UCSD-AML1 (cell line): ENCODE results near the gene RPS6KB2.
"Not testable (repeated sequence)": the region's sequence is repeated elsewhere in the genome, so short reads cannot be mapped to it uniquely, and the experiment has no call there.

Source experiments
- DNase-seq: peaks from one replicate; lab custom pipeline; 2025; ENCODE audit not compliant: unreplicated experiment; lab: John Stamatoyannopoulos, UW

RPS6KB2 gene

DNA sequence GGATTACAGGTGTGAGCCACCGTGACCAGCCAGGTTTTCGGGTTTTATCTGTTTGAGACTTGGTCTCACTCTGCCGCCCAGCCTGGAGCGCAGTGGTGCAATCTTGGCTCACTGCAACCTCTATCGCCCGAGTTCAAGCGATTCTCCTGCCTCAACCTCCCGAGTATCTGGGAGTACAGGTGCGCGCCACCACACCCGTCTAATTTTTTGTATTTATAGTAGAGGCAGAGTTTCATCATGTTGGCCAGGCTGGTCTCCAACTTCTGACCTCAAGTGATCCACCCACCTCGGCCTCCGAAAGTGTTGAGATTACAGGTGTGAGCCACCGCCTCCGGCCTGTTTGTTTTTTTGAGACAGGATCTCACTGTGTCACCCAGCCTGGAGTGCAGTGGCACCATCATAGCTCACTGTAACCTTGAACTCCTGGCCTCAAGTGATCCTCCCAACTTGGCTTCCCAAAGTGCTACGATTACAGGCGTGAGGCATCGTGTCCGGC lies 882 bp upstream of the RPS6KB2 start:
- DNase-seq, result not testable (repeated sequence)

DNA sequence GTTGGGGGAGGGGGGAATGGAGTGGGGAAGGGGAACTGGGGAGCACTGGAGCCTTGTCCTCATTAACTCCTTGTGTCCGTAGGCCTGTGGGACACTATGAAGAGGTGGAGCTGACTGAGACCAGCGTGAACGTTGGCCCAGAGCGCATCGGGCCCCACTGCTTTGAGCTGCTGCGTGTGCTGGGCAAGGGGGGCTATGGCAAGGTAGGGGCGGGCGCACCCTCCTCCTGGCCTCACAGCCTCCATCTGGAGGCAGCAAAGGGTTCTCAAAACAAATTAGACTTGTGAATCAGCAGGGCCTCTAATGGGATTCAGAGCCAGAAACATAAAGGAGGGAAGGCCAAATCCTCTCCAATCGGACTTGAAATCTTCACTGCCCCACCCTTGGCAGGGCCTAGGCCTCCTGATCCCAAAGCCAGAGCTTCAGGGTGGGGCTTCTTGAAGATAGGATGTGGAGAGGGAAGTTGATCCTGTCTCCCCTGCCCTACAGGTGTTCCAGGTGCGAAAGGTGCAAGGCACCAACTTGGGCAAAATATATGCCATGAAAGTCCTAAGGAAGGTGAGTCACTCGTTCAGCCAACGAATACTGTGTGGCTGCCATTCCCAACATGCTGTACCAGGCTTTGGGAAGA lies 859 bp downstream of the RPS6KB2 start:
- DNase-seq, result no peak

DNA sequence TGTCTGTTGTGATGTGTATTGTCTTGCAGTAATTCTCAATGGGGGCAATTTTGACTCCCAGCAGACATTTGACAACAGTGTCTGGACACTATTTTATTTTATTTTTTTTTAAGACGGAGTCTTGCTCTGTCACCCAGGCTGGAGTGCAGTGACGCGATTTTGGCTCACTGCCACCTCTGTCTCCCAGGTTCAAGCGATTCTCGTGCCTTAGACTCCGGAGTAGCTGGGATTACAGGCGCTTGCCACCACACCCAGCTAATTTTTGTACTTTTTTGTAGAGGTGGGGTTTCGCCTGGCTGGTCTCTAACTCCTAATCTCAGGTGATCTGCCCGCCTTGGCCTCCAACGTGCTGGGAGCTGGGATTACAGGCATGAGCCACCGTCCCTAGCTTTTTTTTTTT lies 1.4 kb downstream of the RPS6KB2 start:
- DNase-seq, result no peak

DNA sequence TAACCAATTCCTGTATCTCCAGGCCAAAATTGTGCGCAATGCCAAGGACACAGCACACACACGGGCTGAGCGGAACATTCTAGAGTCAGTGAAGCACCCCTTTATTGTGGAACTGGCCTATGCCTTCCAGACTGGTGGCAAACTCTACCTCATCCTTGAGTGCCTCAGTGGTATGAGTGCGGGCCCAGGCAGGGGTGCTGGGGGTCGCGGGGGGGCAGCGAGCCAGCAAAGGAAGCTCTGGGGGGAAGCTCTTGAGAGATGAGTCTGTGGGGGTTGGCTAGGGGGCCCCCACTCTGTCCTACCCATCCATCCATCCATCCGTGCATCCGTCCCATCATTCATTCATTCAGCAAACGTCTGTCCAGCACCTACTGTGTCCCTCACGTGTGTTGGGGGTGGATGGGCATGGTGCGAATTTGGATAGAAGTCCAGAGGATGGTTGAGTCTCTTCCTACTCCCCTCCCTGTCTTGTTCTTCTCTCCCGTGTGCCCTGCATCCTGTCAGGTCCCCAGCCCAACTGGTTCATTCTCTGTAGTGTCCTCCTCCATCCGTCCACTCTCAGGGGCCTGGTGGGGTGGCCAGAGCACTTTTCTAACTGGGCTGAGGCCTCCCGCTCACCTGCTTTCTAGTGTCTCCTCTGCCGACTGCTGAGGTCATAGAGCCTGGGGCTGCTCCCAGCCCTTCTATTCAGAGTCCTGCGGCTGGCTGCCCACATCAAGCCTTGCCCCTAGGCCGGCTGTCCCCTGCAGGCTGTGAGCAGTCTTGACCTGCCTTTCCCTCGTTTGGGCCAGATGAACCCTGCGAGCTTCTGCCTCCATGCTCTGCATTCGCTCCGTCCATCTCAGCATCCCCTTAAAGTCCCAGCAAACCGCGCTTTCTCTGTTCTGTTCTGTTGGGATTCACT lies 3.3 kb downstream of the RPS6KB2 start:
- no peak for DNase-seq

DNA sequence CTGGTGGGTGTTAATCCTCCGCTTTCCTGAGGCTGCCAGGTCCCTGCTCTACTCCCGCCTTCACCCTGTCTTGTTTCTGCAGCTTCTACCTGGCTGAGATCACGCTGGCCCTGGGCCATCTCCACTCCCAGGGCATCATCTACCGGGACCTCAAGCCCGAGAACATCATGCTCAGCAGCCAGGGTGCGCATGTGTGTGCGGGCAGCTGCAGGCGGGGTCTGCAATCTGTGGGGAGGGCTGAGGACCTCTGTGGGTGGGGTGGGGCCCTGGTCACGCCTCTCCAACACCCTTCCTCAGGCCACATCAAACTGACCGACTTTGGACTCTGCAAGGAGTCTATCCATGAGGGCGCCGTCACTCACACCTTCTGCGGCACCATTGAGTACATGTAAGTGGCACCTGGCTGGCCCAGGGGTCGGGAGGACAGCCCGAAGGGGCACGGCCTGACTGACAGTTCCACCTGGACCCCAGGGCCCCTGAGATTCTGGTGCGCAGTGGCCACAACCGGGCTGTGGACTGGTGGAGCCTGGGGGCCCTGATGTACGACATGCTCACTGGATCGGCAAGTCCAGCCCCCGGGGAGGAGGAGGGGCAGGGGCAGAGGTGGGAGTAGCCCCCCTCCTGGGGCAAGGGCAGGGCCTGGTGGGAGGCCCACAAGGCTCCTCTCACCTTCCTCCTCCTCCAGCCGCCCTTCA lies 4.5 kb downstream of the RPS6KB2 start:
- no peak for DNase-seq

DNA sequence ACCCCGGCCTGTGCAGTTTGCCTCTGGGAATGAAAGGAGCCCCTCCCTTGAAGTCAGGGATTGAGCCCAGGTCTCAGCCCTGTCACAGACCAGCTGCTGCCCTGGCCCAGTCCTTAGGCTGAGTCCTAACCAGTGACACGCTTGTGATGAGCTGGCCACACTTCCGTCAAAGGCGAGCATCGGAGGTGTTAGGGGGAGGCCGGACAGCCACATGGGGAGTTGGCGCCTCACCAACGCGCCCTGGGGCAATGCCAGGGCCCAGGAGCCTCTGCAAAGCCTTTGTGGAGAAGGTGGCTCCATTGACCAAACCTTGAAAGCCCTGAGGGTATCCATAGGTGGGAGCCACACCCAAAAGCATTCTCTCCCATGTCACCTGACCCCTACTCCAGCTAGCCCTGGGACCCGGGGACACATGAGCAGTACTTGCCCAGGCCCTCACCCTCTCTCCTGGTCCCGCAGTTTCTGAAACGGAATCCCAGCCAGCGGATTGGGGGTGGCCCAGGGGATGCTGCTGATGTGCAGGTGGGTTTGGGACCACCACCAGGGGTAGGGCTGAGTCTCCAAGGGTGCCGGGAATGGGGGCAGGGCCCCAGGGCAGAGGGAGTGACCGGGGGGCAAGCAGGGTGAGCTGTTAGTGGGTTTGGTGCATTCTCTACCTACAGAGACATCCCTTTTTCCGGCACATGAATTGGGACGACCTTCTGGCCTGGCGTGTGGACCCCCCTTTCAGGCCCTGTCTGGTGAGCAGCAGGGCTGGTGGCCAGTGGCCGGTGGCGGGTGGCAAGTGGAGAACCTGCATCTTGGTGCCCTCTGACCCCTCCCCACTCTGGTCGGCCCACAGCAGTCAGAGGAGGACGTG lies 5.5 kb downstream of the RPS6KB2 start:
- DNase-seq, result no peak

DNA sequence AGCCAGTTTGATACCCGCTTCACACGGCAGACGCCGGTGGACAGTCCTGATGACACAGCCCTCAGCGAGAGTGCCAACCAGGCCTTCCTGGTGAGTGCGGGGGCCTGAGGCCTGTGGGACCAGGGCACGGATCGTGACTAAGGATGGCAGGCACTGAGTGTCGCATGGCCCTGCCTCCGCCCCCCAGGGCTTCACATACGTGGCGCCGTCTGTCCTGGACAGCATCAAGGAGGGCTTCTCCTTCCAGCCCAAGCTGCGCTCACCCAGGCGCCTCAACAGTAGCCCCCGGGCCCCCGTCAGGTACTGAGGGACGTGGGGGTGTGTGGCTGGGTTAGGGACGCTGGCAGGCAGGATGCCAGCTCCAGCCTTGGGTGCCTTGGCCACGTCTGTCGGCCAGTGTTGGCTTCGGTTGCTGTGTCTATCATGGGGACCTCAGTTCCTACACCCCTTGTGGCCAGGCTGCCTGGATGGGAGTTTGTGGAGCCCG lies 6.1 kb downstream of the RPS6KB2 start:
- DNase-seq, result no peak

DNA sequence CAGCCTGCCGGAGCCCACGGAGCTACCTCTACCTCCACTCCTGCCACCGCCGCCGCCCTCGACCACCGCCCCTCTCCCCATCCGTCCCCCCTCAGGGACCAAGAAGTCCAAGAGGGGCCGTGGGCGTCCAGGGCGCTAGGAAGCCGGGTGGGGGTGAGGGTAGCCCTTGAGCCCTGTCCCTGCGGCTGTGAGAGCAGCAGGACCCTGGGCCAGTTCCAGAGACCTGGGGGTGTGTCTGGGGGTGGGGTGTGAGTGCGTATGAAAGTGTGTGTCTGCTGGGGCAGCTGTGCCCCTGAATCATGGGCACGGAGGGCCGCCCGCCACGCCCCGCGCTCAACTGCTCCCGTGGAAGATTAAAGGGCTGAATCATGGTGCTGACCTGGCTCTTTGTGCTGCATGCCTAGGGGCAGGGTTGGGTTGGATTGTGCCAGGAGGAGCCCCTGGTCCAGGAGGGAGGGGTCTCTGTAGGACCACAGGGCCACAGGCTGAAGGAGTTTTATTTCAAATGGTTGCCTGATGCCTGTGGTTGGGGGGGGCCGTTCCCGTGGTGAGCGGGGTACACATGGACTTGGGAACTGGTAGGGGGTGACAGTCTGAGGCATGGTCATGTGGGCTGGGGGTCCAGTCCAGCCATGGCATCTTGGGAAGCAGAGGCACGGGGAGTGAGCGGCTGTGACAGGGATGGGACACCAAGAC lies 6.9 kb downstream of the RPS6KB2 start:
- no peak for DNase-seq

DNA sequence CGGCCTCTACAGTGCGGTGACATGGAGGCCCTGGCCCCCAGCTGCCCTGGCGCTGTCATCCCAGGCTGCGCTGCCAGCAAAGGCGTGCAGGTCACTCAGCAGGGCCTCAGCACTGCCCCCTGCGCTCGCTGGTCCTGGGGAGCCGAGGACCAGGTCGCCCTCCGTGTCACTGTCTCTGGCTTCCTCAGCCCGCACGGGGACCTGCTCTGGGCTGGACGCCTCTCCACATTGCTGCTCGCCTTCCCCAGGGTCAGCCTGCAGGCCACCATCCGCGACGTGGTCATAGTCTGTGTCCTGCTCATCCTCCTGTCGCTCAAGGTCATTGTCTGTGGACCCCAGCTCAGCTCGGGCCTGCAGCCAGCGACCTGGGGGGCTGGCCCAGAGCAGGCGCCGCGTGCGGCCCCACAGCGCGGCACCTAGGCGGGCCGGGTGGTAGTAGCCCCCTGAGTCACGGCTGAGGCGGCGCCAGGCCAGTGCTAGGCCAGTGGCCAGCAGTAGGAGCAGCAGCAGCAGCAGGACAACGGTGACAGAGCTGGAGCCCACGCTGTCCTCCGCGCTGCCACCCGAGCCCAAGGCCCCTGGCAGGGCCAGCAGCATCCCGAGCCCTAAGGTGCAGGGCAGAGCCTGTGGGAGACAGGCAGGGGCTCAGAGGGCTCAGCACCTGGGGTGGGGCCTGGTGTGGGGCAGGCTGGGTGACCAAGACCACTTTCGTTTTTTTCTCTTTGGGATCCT lies 7.6 kb downstream of the RPS6KB2 start:
- no peak for DNase-seq

DNA sequence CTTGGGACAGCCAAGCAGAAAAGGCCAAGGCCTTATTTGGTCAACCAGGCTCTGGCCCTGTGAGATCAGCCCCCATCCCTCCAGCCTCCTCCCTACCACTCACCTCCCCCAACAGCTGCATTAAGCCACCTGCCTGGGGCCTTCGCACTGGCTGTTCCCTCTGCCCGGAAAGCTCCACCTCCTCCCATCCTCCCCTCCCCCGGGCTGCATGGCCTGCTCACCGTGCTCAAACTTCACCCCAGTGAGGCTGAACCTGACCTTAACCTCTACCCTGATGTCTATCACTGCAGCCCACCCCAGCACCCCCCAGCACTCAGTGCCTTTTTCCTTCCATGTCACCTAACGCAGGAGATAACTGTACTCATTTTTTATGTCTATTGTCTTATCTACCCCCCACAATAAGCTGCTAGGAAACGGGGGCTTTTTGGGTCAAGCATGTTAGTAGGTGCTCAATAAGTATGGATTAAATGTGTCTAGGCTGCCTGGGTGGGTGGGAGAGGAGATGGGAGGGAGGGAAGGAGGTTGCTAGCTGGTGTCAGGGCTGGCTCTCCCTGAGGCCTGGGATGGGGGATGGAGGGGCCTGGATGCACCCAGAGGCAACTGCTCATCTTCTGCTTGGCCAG lies 8.3 kb downstream of the RPS6KB2 start:
- peak; percentile 61 for DNase-seq

DNA sequence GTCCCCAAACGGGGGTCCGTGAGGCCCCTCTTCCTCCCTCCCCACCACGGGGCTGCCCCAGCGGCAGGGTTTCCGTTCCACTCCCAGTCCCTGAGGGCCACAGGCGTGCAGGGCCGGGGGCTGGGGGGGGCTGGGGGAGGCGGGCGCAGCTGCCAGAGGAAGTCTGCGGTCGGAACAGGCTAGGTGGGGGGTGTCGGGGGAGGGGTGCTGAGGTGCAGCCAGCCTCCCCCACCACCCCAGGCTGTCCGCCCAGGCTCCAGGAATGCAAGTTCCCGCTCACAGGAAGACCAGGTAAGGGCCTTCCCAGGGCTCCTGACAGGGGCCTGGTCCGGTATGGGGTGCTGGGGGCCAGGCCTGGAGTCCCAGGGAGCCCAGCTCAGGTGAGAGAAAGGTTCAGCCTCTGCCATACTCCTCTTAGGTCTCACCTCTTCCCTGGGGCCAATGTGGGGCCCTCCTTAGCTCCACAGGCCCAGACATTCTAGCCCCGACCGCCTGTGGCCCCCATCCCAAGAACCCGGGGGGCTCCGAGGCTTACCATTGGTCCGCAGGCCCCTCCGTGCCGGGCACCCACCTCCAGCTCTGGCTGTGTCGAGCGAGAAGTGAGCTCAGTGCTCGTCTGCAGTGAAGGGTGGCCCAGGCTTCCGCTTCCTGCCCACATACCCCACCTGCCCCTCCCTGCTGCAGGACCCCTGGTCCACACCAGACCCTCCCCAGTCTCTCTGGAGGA lies 9.0 kb downstream of the RPS6KB2 start, which contains the start of gene PTPRCAP:
TSS of gene PTPRCAP (minus strand) at position 601 of the 727 bp plus-strand sequence. CDS start at position 538, 63 bp downstream.
- DNase-seq, result peak; percentile 82

DNA sequence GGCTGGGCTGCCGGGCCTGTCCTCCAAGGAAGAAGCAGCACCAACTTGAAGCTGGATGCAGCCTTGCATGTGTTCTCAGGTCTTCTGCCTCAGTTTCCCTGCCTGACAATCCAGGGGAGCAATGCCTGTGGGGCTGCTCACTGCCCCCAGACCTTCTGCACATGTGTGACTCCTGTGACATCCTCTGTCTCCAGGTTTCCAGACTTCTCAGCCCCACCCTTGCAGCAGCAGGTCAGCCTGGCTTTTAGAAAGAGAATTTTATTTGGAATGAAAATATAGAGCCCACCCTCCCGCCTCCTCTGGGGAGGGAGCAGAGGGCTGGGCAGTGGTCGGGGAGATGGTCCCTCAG lies 9.5 kb downstream of the RPS6KB2 start:
- no peak for DNase-seq

DNA sequence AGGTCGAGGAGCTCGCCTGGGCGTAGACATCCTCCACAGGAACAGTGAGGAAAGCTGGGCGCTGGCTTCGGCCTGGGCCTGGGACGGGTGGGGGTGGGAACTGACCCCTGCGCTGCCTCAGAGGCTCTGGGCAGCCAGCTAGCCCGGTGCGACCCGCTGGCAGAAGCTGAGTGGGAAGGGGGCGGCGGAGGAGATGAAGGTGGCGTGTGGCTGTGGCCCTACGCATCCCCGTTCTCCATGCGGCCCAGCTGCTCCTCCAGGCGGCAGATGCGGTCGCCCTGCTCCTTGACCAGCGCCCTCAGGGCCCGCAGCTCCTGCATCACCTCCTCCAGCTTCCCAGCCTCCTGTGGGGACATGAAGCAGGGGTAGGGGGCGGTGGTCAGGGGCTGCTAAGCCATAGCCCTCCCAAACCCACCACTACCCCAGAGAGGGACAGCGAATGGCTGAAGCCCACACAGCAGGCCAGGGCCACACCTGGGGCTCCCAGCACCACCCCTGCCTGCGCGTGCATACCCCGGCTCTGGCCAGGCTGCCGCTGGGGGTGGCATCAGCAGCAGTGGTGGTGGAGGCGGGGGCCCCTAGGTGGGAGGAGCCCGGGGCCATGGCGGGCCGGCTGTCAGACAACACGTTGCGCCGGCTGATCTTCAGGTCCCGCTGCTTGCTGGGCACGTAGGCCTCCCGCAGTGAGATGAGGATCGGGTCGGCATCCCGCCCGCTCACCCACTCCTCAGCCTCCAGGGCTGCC lies 10.0 kb downstream of the RPS6KB2 start:
- no peak for DNase-seq

DNA sequence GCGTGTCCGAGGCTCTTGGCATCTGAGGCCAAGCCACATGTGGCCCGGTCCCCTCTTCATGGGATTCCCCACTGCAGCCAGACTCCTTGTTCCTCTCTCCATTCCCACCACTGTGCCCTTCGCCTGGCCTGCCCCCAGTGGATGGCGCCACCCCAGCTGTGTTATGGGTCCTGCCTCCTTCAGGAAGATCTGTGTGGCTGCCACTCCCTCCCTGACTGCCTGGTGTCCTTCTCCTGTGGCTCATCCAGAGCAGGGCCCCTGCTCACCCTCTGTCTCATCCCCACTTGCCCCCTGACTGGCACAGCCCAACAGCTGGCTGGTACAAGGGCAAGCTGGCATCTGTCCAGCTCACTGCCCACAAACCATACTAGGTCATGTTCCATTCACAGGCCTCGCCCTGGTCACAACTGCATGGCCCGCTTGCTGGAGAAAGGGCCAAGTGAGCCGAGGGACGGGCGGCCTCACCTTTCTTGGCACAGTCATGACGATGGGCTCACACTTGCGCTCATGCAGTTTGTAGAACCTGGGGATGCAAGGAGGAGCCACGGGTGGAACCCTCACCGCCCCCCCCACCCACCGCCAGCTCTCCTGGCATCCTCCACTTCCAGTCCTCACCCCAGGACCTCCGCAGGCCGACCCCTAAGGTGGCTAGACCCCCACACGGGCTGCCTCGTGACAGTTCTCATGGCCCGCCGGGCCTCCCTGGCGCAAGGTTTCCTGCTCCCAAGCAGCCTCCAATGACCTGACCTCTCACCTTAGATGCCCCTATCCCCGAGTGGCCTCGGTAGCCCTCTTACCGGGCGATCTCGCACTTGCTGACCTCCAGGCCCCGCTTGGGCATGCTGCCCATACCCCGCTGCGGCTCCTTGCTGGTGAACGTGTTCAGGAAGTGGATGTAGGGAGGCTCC lies 11.3 kb downstream of the RPS6KB2 start:
- peak; percentile 71 for DNase-seq

DNA sequence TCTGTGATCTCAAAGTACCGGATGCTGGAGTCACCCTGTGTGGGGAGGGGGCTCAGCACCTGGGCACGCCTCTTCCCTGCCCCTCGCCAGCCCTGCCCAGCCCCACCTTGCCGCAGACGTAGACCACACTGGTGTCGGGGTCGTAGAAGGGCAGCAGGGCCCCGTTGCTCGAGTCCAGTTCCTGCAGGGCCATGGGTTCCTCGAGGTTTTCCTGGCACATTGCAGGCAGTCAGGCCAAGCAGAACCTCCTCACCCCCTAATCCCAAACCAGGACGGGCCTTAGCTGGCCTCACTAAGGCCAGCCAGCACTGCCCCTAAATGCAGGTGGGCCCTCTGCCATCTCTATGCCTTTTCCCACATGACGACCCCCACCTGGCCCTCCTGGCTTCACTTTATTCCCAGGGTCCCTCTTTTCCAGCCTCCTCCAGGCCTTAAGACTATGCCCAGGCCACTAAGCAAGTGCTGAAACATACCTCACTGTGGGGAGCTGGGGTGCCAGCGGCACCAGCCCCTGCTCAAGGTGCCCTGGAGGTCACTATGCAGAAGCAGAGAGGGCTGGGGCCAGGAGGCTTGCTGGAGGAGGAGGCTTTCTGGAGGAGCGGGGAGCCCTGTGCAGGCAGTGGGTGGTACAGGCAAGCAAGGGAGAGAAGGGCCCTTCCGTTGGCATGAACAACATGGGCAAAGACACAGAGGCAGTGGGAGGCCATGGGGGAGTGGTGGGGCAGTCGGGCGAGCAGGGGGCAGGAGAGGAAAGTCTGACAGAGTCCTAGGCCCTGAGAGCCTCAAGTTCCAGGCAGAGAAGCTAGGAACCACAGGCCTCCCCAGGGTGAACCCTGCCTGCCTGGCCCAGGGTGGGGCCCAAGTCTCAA lies 12.2 kb downstream of the RPS6KB2 start:
- DNase-seq, result no peak
